Brain pericyte (primary cell): ENCODE results near the gene CCDC146.
"Not testable (repeated sequence)": the region's sequence is repeated elsewhere in the genome, so short reads cannot be mapped to it uniquely, and the experiment has no call there.

Source experiments
- DNase-seq: peaks from one replicate; pipeline ENCODE4 v3.0.0-alpha.2; 2012; ENCODE audit warnings: low read depth, low spot score

CCDC146 gene

DNA sequence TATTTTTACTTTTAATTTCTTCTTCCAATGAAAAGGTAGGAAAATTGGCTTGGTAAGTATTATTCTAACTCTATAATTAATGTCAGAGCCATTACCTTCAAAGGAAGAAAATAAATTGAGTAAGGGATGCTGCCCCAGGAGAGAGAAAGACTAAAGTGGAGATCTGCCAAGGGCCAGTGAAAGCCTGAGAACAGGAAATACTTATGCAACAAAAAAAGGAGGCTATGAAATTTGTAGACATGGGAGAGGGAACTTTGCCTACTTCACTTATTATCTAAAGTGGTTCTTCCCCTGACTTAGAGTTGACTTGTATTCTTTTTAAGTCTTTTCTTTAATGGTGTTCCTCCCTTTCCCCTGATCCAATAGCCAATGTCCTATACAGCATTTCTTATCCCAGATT, 29.8 kb downstream of the CCDC146 start:
- DNase-seq = not testable (repeated sequence)

DNA sequence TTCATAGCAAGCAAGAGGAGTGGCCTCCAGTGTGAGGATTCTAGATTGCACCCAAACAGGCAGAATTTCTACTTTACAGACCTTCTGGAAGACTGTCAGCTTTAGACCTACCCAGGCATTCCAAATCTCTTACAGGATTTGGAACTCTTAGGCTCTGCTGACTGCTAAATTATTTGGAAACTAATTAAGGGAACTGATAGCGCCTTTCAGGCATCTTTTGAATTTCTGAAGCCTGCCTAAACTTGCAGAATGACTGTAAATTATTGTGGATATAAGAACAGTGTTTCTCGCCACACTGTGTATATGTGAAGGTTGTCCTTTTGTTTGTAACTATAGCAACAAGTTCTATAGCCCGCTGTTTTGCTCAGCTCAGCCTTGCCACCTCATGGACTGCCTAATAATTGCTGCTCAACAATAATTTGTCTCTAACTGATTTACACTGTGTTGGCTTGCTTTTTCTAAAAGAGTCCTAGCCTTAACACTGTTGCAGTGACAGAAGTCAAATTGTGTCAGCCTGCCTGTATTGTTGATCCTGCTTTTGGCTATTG, 32.6 kb downstream of the CCDC146 start:
- DNase-seq = not testable (repeated sequence)

DNA sequence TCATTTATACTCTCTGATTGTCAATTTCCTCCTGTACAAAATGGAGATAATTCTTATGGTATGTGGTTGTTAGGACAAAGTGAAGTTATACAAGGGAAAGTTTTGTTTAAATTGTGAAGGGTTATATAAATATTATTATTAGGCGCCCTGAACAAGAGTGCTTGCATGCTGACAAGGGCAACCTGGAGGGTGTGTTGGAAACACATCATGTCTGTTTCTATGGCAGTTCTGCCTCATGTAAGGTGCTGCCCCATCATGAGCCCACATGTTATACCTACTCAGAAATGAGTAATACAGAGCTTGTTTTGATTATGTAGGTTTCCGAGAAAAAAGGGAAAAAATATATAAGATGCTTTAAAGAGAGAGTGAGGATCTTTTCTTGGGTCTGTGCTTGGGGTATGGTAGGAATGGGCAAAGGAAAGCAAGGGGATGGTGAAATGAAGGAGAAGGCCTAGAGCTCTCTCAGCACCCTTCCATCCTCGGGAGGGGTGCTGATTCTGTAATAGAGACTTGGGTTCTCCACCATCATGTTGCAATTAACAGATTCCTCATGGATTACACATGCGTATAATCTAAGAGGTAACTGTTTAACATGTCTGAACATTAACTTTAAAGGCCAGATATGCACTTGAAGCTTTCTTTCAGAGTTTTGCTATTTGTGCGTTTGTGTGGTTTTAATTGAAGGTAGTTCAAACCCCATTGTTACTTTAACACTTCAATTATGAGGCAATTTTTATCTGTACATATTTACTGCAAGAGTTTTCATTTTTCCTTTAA, 33.4 kb downstream of the CCDC146 start:
- DNase-seq = not testable (repeated sequence)

DNA sequence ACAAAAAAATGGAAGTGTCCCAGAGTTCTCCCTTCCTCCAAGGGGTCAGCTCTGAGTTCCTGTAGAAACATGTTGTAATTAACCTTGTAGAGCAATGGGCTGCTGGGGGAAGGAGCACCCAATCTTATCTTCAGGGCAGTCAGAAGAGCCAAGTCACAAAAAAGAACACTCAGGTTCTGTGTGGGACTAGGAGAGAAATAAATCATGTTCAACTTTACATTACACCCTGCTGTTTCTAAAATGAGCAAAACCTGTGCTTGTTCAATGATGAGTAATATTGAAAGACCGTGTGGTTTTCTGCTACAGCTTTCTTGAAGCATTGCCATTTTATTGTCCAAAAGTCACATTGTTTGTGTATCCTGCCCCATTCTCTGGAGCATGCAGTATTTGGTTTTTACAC, 34.6 kb downstream of the CCDC146 start:
- DNase-seq = not testable (repeated sequence)

DNA sequence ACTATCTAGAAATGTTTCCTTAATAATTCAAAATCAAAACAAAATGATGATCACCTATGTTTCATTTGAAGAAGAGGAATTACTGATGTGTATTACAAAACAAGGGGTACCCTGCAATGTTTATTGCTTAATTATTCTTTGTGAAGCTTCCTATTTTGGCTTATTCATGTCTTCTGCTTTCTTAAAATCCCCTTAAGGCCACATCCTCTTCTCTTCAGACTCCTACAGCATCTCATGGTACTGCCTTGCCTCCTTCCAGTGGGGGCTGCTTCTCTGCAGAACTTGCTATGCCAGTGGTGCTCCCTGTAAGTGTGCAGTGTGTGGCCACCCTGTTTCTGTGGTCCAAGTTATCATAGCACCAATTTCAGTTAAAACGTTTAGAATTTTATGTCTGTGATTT, 35.0 kb downstream of the CCDC146 start:
- no peak for DNase-seq

DNA sequence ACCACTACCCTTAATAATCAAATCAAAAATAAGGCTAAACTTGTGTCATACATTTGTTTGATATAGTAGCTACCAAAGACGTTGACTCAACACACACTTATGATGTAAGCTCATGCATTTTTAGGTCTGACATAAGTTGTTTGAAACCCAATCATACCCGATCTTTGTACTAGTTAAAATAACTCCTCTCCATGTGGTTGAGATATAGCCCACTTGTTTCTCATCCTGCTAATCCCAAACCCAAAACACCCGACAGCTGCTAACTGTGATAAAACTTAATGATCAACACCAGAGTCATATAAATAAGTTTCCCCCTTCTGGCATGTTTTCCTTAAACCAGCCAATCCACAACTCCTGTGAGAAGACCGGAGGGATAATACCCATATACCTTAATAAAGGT, 48.7 kb downstream of the CCDC146 start:
- DNase-seq = not testable (repeated sequence)

DNA sequence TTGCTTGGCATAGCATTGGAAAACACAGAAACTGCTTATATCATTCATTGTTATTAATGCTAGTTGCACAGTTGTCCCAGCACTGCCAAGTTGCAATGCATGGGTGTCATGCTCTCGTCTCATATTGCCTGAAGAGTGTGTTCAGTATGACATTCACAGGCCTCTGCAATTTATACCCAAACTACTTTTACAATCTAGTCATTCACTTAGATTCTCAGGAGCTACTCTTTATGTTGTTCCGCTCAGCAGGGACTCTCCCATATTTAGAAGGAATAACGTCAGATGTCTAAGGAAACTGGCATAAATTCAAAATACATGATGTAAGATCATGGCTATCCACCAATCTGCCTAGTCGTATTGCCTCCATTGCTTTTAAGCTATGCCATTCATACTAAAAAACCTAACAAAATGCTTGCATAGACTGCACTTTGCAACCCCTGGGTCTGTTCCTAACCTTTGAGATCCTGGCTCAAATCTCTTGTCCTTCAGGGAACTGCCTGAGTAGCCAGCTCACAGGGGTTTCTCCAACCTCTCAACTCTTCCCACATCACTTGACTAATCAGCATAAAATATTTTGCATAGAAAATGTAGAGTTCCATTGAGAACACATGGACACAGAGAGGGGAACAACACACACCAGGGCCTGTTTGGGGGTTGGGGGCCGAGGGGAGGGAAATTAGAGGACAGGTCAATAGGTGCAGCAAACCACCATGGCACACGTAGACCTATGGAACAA, 50.2 kb downstream of the CCDC146 start:
- peak; percentile 2 for DNase-seq

DNA sequence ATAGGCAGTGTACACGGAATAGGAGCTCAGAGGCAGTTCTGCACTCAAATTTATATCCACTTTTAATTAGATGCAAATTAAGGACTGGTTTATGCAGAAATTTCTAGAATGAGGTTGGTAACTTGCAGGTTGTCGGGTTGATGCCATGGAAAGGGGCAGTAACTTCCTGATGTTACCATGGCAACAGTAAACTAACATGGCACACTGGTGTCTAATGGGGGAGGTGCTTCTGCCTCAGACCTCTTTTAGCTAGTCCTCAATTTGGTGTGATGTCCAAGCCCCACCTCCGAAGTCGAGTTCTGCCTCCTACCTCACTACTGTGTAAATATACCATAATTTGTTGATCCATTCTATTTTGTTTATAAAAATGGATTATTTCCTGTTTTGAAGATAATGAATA, 52.0 kb downstream of the CCDC146 start:
- DNase-seq = not testable (repeated sequence)

DNA sequence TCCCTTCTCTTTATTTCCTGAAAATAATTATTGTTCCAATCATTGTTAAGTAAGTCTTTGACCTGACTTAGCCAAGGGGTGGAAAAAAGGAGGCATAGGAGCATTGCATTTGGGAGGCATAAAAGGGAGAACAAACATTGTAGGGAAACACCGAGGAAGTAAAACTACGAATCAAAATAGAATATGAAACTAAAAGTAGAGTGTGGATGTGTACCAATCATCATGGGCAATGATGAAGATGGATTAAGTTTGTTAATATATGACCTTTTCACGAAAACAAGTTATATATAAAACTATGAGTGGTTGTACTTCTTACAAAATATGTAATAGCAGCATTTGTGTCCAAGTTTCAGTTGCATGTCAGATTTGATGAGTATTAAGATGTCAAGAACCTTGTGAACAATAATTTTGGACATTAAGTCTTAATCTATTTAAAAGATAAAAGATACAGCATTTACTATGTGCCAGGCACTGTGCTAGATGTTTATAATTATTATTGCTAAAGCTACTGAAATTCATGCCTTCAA, 52.9 kb downstream of the CCDC146 start:
- DNase-seq = not testable (repeated sequence)

DNA sequence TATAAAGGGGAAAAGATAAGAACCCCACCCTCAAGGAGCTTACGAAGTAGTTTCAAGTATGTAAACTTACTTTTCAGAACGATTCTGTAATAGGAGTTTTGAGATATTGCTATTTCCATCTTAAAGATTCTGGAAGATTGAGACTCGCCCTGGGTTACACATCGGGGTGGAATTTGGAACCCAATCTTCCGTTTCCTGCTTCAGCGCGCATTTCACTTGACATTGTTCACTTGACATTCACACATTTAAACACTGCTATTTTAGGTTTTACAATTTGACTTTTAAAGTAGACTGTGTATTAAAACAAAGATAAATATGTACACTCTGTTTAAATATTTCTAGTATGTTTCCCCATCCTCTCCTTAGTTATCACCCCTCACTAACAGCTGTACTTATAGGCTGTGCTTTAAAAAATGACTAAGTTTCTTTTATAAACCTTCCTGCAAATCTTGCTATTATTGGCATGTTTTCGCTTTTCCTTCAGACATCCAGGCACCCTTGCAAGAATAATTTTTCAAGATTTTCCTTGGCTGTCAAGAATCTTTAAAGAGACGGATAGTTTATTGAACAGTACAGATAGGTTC, 55.0 kb downstream of the CCDC146 start:
- DNase-seq = not testable (repeated sequence)

DNA sequence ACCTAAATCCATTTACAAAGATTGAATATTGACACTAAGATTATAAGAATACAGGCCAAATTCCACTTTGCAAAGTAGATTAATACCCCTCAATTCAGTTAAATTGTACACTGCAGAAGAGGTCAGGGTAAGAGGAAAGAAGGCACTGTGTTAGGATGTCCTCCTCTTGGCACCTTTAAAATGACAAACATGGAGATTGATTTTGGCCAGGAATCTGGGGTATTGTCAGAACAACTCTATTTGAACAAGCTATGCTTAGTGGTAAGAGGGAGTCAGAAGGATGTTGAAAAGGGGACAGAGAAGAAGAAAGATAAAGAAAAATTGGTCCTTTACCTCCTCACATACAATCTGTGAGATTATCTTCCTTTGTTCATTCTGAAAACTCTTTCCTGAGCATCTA, 55.6 kb downstream of the CCDC146 start:
- DNase-seq = not testable (repeated sequence)

DNA sequence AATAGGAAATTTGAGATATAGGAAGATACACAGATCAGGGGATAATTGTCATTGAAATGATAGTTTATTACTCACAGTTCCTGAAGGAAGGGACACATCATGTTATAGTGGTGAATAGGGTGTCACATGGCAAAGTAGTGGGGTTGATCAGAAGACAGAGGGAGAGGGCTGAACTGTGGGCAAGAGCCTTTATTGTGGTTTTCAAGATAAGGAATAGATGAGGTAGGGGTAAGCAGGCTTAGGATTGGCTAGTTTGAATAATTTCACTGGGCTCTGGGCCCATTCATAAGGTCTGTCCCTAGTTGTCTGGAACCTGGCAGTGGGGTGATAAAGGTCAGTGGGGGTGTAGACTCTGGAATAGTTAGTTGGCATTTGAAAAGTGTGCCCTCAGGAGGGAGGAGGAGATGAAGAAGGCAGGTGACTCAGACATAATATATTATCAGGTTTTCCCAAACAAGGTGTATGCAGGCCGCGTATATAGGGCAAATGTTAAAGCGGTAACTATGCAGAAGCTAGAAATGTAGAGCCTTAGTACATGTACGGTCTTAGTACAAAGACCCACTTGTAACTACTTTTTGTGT, 58.7 kb downstream of the CCDC146 start:
- no peak for DNase-seq

DNA sequence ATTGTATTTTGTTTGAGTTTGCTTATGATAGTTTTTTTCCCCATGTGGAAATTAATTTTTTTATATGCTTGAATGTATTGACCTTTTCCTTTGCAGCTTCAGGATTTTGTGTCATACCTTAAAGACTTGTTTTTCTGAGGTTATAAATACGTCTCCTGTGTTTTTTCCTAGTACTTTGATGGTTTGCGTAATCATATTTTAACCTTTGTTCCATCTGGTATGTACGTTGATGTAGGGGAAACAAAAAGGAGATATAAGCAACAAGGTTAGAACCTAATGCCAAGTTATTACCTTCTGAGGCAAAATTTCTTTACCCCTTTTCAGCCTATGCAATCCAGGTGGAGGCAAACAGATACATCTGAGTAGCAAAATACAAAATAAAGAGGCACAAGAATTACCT, 59.3 kb downstream of the CCDC146 start:
- no peak for DNase-seq

DNA sequence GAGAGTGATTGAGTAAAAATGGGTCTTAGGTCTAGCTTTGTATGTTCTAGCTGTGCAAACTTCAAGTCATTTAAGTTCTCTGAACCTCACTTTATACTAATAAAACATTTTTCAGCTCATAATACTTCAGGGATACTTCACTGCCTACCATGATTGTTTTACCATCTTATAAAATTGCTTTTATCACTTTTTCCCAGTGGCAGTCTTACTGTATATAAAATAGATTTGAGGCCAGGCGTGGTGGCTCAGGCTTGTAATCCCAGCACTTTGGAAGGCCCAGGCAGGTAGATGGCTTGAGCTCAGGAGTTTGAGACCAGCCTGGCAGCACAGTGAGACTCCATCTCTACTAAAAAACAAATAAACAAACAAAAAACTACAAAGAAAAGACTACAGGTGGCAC, 59.8 kb downstream of the CCDC146 start:
- no peak for DNase-seq

DNA sequence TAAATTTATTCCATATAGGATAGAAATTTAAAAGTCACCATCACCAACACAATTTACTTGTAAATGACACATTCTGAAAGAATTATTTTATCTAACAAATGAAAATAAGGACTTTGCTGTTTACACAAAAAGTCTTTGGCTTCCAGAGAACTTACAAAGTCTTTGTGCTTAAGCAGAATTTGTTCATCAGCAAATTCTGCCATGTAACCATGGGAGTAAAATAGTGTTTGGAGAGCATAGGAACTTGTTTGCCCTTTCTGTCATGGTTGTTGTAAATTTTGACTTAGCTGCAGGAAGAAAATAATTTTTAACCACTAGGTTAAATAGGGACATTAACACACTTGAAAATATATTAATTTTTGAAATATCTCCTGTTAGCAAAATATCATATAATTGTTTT, 62.0 kb downstream of the CCDC146 start:
- no peak for DNase-seq

DNA sequence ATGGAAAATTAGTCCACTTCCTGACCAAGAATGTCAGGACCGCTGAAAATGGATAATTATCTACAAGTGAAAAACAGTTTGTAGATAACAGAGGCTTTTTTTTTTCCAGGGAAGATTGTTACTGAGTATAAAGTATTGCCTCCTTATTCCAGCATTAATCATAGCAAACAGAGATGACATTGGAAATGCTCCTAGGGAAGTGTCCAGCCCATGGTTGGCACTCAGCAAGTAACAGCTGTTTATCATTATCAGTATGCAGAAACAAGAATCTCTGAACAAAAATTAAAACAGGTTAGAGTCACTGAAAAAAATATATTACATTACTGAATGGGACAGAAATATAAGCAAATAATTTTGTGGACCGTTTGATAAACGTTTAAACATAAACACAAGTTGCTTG, 62.6 kb downstream of the CCDC146 start:
- DNase-seq = no peak

DNA sequence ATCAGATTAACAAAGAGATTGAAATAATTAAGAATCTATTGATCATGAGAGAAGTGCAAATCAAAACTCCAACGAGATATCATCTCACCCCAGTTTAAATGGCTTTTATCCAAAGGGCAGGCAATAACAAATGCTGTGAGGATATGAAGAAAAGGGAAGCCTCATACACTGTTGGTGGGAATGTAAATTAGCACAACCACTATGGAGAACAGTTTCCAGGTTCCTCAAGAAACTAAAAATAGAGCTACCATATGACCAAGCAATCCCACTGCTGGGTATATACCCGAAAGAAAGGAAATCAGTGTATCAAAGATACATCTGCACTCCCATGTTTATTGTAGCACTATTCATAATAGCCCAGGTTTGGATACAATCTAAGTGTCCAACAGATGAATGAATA, 63.5 kb downstream of the CCDC146 start:
- no peak for DNase-seq

DNA sequence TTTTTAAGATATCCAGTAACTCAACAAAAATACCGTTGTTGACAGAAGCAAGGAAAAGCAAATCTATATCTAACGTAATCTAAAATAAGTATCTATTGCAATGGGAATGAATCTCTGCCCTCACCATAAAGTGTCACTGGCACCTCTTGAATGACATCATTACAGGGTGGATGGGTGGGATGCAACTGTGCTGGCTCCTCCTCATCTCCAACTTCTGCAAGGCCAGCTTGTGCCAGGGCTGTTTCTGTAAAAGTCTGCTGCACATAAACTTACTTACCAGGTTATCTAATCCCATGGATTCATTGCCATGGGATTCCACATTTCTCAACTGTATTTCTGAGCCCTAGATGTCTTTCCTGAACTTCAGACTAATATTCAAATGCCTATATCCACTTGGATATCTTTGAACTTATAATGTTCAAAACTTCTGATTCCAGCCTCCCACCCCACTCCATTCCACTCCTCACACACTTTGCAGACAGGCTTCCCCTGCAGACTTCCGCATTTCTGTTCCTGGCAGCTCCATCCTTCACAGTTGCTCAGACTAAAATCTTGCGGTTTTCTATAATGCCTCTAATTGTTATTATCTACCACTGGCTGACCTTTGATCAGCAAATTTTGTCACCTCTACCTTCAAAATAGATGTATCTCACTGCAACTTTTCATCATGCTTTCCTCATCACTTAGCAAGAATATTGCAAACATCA, 66.5 kb downstream of the CCDC146 start:
- DNase-seq = no peak

DNA sequence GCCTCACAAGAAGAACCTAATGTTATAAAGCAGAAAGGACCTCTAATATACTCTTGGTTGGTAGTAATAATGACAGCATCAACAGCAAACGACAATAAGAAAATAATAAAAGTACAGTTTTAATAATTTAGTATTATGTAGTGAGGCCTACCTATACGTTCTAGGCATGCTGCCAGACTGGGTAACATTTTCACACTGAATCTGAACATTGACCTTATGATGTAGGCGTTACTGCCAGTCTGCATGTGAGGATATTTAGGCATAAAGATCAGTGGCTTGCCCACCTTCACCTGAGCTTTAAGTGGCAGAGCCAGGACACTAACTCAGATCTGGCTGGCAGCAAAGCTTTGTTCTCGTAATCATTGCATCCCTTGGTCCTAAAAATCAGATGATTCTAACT, 74.7 kb downstream of the CCDC146 start:
- no peak for DNase-seq

DNA sequence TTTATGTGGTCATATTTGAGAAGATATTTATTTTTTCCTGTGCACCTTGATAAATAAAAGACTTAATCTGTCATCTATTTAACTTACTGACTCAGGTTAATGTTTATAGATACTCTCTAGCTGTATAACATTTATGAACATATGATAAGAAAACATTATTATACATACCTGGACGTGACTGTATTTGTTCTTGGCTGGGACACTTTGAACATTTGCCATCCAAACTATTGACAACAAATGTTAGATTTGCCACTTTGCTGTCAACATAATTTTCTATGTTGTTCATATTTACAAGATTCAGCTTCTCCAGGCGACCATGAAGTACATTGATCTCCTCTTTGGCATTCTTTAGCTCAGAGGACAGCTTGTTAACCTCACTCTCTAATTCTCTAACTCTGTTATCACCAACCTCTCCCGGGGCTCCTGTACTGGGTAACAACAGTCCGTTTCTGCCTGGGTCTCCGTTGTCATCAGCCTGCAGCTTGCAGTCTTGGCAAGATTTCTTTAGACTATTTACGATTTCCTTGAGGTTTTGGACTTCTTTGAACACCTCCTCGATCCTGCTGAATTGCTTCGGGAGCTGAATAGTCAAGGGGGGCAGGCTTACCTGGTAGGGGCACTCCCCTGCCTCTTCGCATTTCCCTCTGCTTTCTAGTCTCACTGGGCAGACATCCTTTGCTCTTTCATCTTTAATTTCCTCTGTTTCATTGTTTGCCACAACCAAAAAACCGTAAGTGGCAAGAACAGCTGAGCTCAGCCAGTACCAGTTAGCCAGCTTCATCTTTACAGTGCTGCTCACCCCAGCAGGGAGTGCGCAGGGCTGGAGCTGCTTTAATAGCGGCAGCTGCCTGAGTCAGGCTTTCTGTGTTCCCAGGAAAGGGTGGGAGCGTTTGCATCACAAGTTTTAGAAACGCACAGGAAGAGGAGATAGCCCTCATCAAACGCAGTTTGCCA, 76.9 kb downstream of the CCDC146 start, which contains the start of gene FGL2:
FGL2 (minus strand) TSS at position 807 of the 954 bp plus-strand sequence; CDS start at position 781, 26 bp downstream.
- DNase-seq = peak; percentile 10
